ENCODE results near the gene RIMS3.

RIMS3 gene

DNA sequence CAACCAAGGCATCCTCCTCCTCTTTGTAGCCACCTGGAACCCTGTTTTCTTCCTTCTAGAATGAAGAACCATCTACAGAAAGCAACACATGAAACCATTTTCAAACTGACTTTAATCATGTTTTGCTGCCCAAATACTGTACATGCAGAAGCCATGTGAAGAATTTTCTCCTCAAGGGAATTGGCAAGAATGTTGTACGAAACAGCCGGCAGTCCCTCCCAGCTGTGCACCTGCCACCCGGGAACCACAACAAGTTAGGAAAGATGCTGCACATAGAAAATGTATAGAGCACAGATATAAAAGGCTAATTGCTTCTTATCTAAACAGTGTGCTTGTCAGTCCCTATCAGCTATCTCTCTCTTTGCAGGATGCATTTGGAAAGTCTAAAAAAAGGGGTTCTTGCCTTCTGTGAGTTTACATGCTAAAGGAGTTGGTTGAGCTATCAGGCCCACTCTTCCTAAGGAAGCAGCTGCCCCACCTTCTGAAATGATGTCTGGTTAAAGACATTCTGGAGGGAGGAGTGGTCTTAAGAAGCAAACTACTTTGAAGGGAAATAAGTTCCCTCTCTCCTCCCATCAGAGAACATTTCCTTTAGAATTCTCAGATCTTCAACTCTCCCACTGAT lies 44.8 kb downstream of the RIMS3 start:
- no peak for TF ChIP-seq CTCF (conservative IDR thresholded peaks at IDR 0.05; ENCODE audit: control insufficient read depth, insufficient read depth, low read depth, low read length)
- DNase-seq (ENCODE audit: low read depth) = no peak
- no peak overlapping the region for H3K4me3 ChIP-seq (ENCODE audit: control insufficient read depth, low read depth, low read length)

DNA sequence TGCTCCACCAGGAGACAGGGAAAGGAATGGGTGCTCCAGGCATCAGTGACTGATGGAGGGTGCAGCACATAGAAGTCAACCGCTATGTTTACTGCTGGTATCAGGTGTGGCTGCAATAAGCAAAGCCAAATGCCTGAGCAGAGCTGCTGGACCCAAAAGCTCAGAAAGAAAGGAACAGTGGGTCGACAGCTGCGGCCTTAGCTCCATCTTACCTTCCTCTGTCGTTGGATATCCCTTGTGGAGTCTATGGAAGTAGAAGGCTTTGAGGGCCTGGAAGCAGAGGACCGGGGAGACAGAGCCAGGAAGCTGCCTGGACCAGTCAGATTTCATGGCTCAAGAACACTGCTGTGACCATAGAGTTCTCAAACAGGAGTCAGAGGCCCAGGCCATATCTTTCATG lies 45.3 kb downstream of the RIMS3 start:
- no peak overlapping the region for H3K4me3 ChIP-seq (ENCODE audit: control insufficient read depth, low read depth, low read length)
- TF ChIP-seq CTCF (conservative IDR thresholded peaks at IDR 0.05; ENCODE audit: control insufficient read depth, insufficient read depth, low read depth, low read length) = no peak
- DNase-seq (ENCODE audit: low read depth) = no peak

GRCh38 chr1:40618108-40618507 lies 47.4 kb downstream of the RIMS3 start:
- DNase-seq (ENCODE audit: low read depth) = no peak
- H3K4me3 ChIP-seq (ENCODE audit: control insufficient read depth, low read depth, low read length) = no peak overlapping the region
- no peak for TF ChIP-seq CTCF (conservative IDR thresholded peaks at IDR 0.05; ENCODE audit: control insufficient read depth, insufficient read depth, low read depth, low read length)

DNA sequence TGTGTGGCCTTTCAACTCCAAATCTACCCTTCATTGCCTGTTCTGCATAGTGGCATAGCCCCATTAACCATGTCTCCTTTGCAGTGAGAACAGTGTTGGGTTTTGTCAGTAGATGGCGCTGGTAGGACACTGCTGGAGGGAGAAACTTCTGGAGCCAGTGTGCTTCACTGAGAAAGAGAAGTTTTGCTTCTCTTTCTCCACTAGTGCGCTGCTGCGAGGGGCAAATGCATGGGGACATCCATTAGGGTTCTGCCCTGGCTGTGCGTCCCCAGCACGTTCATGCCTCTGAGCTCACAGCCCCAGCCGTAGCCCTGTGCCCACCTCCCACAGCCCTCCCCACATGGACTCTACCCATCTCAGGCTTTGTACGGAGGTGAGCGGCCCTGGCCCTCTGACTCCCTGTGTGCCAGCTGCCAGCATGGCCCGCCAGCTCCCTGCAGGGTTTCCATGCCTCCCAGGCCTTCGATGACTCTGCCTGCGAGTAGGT lies 53.1 kb downstream of the RIMS3 start:
- DNase-seq (ENCODE audit: low read depth) = peak; percentile 65
- TF ChIP-seq CTCF (conservative IDR thresholded peaks at IDR 0.05; ENCODE audit: control insufficient read depth, insufficient read depth, low read depth, low read length) = peak; percentile 97
- H3K4me3 ChIP-seq (ENCODE audit: control insufficient read depth, low read depth, low read length) = no peak overlapping the region

DNA sequence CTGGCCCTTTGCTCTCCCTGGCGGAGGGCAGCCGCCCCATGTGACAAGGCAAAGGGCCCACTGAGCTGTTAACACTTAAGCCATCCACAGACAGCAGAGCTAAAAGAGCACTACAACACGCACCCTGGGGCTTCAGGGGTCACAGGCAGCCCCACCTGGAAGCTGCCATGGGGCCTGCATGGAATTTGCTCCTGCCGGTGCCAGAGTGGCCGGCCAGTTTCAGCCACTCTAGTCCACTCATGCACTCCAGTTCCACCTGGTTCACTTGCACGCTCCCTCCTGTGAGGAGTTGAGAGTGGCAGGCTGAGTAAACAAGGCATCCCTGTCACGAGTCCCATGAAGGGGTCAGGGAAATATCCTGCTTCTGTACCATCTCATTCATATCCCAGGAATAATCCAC lies 55.3 kb downstream of the RIMS3 start:
- DNase-seq (ENCODE audit: low read depth) = no peak
- H3K4me3 ChIP-seq (ENCODE audit: control insufficient read depth, low read depth, low read length) = no peak overlapping the region
- TF ChIP-seq CTCF (conservative IDR thresholded peaks at IDR 0.05; ENCODE audit: control insufficient read depth, insufficient read depth, low read depth, low read length) = no peak

GRCh38 chr1:40607921-40608320 lies 57.6 kb downstream of the RIMS3 start:
- DNase-seq (ENCODE audit: low read depth) = no peak
- H3K4me3 ChIP-seq (ENCODE audit: control insufficient read depth, low read depth, low read length) = no peak overlapping the region
- no peak for TF ChIP-seq CTCF (conservative IDR thresholded peaks at IDR 0.05; ENCODE audit: control insufficient read depth, insufficient read depth, low read depth, low read length)

GRCh38 chr1:40606978-40607377 lies 58.5 kb downstream of the RIMS3 start:
- H3K4me3 ChIP-seq (ENCODE audit: control insufficient read depth, low read depth, low read length) = no peak overlapping the region
- no peak for TF ChIP-seq CTCF (conservative IDR thresholded peaks at IDR 0.05; ENCODE audit: control insufficient read depth, insufficient read depth, low read depth, low read length)
- no peak for DNase-seq (ENCODE audit: low read depth)

Data from fibroblast of mammary gland (primary cell).